IPS-NIHi7 (cell line): ENCODE data around the gene MYL6B.
A peak's percentile ranks its signal among the peaks of the same experiment; 100 is the strongest.
"Not testable (repeated sequence)": the region's sequence is repeated elsewhere in the genome, so short reads cannot be mapped to it uniquely, and the experiment has no call there.

Experiments used
- DNase-seq: peaks from one replicate; pipeline ENCODE4 v3.0.0; 2012; ENCODE audit warnings: mixed read lengths; ENCODE audit errors: extremely low spot score

MYL6B gene

GRCh38 chr12:56165369-56165768 is 13.0 kb downstream of the MYL6B start:
- no peak for DNase-seq

DNA sequence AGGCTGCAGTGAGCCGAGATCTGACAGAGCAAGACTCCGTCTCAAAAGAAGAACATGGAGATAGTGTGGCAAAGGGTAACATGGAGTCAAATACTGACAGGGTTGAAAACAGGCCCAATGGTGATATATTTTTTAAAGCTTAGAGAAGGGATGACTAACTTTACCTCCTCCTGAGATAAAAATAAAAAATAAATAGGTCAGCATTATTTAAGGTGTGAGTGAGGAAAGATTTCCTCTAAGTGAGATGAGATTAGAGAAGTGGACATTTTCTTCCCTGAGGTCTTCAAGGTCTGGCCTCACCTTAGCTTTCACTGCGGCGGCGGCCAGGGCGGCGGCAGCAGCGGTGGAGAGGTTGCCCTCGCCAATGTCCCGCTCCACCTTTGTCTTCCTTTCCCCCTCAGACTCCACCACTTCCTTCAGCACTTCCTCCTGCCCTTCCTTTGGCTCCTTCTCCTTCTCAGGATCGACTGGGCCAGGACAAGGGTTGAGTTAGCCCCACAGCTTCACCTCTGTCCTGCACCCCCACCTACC is 16.9 kb downstream of the MYL6B start:
- no peak for DNase-seq

DNA sequence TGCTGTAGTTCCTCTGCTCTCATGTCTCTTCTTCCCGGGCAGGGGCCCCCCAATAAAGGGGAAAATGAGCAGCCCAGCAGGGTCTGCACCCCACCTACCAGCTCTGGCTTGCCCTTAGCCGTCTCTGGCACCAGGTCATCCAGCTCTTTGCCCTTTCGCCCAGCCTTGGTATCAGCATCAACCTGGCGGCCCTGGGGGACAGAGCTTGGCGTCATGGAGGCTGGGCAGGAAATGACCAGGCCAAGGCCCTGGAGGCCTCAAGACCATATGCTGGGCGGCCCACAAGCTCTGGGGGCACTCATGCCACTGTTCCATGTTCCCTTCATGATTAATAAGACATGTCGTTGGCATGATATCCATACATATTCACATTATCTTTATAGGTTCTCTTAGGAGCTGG is 20.5 kb downstream of the MYL6B start:
- no peak for DNase-seq

- no peak for DNase-seq
Observed at GRCh38 chr12:56178347-56178746, 26.0 kb downstream of the MYL6B start.

GRCh38 chr12:56186957-56187356 is 34.6 kb downstream of the MYL6B start:
- no peak for DNase-seq

- DNase-seq, result peak; percentile 18
Observed at GRCh38 chr12:56188131-56188777, 35.9 kb downstream of the MYL6B start.

GRCh38 chr12:56188778-56189098 is 36.4 kb downstream of the MYL6B start:
- DNase-seq, result peak; percentile 29

GRCh38 chr12:56189099-56189917 is 36.9 kb downstream of the MYL6B start, which contains the start of gene SMARCC2:
Gene SMARCC2, minus strand, starts transcription at chr12:56189483. Its CDS starts 22 bp downstream, at chr12:56189461.
- DNase-seq, result peak; percentile 90

DNA sequence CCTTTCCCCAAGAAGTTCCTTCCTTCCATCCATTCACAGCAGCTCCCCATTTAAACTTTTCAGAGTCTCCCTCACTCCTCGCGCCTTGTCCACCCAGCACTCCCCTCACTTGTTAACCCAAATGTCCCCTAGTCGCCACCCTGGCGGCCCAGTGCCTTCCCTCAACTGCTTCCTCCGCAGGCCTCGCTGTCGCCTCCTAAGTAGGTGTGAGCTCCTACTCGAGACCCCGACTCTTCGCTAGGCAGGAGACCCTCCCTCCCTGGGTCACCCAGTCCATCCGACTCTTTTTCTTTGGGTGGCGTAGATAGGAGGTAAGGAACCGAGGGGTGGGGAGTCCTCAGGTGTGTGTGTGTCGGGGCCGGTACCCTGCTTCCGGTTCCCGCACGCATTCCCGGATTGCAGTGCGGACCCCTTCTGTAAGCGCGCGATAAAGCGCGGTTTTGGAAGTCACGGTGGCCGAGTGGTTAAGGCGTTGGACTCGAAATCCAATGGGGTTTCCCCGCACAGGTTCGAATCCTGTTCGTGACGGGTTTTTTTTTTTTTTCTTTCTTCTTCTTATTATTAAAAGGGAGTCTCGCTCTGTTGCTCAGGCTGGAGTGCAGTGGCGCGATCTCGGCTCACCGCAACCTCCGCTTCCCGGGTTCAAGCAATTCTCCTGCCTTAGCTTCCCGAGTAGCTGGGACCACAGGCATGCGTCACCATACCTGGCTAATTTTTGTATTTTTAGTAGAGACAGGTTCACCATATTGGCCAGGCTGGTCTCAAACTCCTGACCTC is 37.7 kb downstream of the MYL6B start:
- DNase-seq, result peak; percentile 77

GRCh38 chr12:56190695-56191155 is 38.3 kb downstream of the MYL6B start:
- no peak for DNase-seq

DNA sequence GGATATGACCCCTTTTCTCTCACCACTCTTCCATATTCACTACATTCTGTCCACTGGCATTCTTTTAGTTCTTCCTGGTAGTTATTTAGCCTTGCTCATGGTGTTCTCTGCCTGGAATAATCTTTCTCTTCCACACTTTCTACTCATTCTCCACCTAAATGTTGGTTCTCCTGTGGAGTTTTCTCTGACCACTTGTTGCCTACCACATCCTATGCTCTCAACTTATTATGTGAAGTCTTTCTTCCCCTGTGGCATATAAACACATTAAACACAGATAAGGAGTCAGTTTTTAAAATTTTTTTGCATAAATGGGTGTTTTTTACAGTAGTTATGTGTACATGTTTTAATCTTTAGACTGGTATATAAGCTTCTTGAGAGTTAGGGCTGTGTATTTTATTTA is 40.2 kb downstream of the MYL6B start:
- no peak for DNase-seq

GRCh38 chr12:56193025-56193578 is 40.7 kb downstream of the MYL6B start:
- peak; percentile 63 for DNase-seq

- DNase-seq, result not testable (repeated sequence)
Observed at GRCh38 chr12:56196818-56197550, 44.6 kb downstream of the MYL6B start.

GRCh38 chr12:56197921-56198635 is 45.7 kb downstream of the MYL6B start:
- no peak for DNase-seq

DNA sequence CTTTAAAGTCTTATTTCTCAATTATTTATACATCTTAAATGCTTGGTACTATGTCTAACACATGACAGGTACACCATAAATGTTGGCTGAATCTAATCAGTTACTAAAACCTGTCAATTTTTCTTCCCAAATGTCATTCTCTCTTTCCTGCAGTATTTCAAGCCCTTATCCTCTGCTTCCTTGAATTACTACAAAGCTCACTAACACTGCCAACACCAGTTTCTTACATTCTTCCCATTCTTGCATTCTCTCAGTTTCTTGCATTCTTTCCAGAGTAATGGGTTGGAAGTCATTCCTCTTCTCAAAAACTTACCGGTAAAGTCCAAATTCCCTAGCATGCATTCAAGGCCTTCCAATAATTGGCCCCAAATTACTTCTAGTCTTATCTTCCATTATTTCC is 46.4 kb downstream of the MYL6B start:
- DNase-seq, result no peak

DNA sequence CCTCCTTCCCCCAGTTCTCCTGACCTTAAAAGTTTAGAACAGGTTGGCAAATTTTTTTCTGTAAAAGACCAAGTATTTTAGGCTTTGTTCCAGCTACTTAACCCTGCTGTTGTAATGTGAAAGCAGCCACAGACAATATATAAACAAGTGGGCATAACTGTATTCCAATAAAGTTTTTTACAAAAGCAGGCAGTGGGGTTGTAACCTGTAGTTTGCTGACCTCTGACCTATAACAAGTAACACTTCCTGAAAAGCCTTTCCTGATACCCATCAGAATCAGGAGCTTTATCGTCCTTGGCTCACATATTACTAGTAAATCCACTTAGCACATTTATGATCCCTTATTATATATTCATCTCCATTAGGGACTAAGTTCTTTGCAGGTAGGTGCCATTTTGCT is 50.0 kb downstream of the MYL6B start:
- DNase-seq, result no peak

DNA sequence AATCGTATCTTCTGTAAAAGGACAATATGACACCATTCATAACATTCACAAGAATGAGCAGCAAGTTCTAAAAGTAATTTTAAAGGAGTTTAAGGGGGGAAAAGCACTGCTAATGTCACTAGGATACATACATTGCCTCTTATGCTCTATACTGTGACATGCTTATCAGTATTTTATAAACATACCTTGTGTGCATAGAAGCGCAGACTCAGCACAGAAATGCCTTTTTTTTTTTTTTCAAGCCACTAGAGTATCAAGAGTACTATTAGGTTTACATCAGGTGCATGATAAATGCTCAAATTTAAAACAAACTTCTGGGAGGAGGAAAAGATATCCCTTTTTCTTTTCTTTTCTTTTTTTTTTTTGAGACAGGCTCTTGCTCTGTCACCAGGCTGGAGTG is 50.5 kb downstream of the MYL6B start:
- no peak for DNase-seq

GRCh38 chr12:56204275-56204674 is 51.9 kb downstream of the MYL6B start:
- no peak for DNase-seq

GRCh38 chr12:56205445-56205844 is 53.1 kb downstream of the MYL6B start:
- no peak for DNase-seq

- peak; percentile 84 for DNase-seq
Observed at GRCh38 chr12:56206452-56207166, 54.2 kb downstream of the MYL6B start.
